Fibroblast of pulmonary artery (primary cell): ENCODE measurements around the gene MCF2L.
A peak's percentile ranks its signal among the peaks of the same experiment; 100 is the strongest.

ENCODE experiments used
- DNase-seq: peaks from one replicate; pipeline ENCODE4 v3.0.0-alpha.2; 2010; ENCODE audit warnings: low read depth
- H3K4me3 ChIP-seq: replicated peaks from 2 replicates; pipeline ENCODE4 v1.5.1; 2011; ENCODE audit warnings: low read depth, mild to moderate bottlenecking, control low read depth, low read length, moderate library complexity
- TF ChIP-seq, protein P1 (sequence below): IDR thresholded peaks from 2 replicates; pipeline ENCODE4 v1.5.1; 2011; ENCODE audit warnings: mild to moderate bottlenecking, control low read depth, low read length, inconsistent platforms; ENCODE audit errors: missing control alignments

Gene MCF2L

DNA sequence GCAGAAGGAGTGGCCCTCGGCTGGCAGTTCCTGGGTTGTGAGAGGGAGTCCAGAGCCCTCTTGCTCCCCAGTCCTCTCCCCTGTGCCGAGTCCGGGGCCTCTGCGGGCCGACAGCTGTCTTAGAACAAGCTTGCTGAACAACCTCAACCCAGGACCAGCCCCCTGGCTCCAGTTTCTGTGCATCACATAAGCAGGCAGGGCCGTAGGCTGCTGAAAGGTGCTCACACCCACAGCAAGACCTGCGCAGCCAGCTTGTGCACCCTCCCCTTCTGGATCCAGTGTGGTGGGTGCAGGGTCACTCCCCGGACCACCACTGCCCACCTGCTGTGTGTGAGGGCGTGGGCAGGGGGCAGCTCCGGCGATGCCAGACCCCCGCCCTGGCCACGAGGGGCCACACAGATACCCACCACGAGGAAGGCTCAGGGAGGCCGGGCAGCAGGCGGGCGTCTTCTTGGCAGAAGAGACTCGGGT lies 111.4 kb downstream of the MCF2L start:
- no peak for DNase-seq
- TF ChIP-seq, protein P1, sequence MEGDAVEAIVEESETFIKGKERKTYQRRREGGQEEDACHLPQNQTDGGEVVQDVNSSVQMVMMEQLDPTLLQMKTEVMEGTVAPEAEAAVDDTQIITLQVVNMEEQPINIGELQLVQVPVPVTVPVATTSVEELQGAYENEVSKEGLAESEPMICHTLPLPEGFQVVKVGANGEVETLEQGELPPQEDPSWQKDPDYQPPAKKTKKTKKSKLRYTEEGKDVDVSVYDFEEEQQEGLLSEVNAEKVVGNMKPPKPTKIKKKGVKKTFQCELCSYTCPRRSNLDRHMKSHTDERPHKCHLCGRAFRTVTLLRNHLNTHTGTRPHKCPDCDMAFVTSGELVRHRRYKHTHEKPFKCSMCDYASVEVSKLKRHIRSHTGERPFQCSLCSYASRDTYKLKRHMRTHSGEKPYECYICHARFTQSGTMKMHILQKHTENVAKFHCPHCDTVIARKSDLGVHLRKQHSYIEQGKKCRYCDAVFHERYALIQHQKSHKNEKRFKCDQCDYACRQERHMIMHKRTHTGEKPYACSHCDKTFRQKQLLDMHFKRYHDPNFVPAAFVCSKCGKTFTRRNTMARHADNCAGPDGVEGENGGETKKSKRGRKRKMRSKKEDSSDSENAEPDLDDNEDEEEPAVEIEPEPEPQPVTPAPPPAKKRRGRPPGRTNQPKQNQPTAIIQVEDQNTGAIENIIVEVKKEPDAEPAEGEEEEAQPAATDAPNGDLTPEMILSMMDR: no peak
- no peak overlapping the region for H3K4me3 ChIP-seq

DNA sequence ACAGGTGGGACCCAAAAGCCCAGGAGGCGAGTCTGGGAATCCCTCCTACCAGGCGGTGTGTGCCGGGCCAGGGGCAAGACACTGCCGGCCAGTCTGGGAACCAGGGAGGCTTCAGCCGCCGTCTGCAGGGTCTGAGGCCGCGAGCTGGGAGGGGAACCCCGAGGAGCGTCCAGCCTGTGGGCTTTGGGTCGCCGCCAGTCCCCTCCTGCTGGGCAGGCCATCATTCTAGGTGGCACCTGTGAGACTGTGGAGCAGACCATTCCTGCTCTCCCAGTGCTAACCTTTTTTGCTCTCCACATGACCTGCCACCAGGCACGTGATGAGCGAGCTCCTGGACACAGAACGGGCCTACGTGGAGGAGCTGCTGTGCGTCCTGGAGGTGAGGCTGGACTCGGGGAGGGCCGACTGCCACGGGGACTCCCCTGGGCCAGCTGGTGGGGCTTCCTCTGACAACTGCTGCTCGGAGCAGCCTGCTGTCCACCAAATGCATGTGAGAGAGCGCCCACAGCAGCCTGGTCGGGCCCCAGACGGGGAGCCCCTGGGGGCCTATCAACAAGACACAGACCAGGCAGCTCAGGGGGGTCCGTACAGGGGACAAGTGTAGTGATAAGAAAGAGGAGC lies 112.0 kb downstream of the MCF2L start:
- TF ChIP-seq, protein P1: no peak
- no peak for DNase-seq
- H3K4me3 ChIP-seq: no peak overlapping the region

DNA sequence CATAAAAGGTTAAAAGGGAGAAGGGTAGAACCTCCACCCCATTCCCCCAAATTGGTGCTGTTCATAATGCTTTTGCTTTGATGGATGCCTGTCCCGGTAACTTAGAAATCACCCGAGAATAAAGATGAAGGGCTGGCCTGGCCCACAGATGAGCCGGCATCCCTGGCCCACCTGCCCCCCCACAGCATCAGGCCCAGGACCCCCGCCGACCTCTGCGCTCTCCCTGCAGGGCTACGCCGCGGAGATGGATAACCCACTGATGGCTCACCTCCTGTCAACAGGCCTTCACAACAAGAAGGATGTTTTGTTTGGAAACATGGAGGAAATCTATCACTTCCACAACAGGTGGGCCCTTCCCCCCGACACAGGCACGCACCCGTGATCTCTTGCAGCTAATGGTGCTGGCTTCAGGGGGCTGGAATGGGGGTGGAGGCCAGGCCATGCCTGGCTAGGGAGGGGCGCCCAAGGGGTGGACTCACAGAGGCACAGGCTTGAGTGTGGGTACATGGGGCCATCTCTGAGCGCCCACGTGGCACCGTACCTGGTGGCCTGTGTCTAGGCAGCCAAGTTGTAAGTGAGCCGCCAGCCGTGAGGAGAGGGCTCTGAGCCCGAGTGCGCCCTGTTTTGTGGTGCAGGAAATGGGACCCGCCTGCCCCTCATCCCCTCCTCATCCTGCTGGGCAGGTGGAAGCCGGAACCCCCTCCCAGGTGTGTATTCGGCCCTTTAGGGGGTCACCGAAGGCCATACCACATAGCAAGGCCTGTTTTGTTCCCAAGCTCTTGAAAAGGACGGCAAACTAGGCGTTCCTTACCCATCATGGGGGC lies 113.4 kb downstream of the MCF2L start:
- DNase-seq: no peak
- TF ChIP-seq, protein P1: no peak
- H3K4me3 ChIP-seq: no peak overlapping the region

DNA sequence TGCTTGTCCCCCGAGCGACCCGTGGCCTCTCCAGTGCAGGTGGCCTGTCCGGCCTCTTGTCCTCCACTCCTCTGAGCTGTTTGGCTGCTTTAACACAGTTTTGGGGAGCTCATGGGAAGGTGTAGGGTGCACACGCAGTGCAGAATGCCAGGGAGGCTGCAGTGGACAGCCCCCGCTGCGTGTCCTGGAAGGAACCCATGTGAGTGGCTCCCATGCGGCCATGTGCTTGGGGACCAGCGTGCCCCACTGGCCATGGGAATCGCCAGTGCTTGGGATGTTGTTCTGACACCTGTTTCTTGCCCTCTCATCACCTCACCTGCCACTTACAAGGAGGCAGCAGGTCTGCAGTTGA lies 114.0 kb downstream of the MCF2L start:
- H3K4me3 ChIP-seq: no peak overlapping the region
- TF ChIP-seq, protein P1: no peak
- no peak for DNase-seq

DNA sequence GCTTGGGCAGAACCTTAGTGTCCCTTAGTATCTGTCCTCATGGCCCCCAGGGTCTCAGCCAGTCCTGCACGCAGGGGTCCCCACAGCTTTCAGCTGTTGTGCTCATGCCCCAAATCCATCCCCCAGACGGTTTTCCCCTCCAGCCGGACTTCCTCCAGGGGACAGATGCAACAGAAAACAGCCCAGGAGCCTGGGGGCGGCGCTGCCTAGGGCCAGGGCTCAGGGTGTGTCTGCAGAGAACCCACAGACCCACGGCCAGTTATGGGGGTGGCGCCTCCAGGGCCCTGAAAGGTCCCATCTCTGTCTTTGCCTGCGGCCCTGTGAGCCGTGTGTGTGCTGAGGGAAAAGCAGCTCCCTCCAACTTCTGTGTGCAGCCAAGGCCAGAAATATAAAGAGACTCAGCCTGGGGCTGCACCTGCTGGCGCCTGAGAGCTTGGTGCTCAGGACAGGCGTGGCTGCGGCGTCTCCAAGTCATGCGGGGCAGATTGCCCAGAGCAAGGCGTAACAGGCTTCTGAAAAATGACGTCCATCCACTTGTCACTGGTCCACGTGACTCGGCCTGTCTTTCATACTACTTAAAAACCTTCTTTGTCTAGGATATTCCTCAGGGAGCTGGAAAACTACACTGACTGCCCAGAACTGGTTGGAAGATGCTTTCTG lies 114.5 kb downstream of the MCF2L start:
- no peak overlapping the region for H3K4me3 ChIP-seq
- TF ChIP-seq, protein P1: no peak
- peak; percentile 41 for DNase-seq

DNA sequence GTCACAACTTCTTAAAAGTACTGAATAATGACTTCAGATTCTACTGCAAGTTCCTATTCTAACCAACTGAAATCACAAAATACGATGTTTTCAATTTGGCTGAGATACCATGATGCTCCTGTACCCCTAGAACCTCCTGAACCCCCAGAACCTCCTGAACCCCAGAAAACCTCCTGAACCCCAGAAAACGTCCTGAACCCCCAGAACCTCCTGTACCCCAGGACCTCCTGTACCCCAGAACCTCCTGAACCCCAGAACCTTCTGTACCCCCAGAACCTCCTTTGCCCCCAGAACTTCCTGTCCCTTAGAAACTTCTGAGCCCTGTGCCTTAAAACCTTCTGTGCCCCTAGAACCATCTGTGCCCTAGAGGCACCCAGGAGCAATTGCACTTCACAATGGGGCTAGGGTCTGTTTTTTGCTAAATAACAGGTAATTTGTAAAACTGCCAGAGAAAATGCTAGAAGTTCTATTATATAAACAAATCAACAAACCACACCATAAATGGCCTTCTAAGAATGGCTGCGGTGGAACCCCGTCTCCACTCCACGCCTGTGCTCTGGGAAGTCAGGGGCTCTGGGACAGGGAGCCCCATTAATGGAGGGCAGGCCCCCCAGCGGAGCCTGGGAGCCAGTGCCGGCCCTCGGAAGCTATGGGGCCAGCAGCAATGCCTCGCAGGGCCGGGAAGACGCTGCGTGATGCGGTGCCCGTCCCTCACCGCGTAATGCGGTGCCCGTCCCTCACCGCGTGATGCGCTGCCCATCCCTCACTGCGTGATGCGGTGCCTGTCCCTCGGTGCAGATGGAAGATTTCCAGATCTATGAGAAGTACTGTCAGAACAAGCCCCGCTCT lies 115.3 kb downstream of the MCF2L start:
- DNase-seq: no peak
- no peak overlapping the region for H3K4me3 ChIP-seq
- TF ChIP-seq, protein P1: peak; percentile 14
